ENCODE measurements around the gene RHBG. TPM values are rescaled to one million over a fixed set of nuclear protein-coding genes. Genes with fewer than 3 reads are reported as not detected.

RHBG gene
- total and polyA plus RNA-seq, 2 of the 4 experiments (the other 2 are of a cell fraction) = not detected

DNA sequence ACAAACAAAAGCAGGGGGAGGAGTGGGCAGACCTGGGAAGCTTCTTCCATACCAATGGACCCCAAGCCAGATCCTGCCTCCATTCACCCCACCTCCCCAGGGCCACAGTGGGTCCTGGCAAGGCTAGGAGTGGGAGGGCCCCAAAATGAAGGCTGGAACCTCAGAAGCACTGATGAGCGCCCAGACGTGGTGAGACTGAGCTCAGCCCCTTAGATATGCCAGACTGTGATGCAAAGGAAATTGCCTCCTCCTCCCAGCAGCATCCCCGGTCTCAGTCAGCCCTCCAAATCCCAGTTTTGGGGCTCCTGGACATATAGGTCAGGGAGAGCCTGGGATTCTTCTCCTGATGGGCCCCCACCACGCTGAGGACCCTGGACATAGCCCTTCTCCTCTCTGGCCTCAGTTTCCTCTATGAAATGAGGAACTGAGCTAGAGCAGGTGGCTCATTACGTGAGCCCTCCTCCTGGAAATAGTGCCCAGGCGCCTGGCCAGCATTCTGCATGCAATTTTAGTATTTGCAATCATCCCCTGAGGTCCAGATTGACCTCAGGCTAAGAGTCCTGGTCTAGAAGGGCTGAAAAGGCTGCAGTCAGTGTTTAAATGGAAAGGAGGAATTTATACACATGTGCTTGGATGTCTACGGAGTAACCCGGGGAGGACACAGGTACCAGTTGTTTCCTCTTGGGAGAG lies 33.5 kb downstream of the RHBG start:
- Histone ChIP-seq H3K27ac (ENCODE audit: insufficient read depth, low read length) (no peak overlapping the region), H3K9me1 (ENCODE audit: insufficient read depth, low read length) (no peaks in the 10 kb centered on the region), H3K23ac (ENCODE audit: low read depth, low read length) (no peak overlapping the region), H4K5ac (ENCODE audit: low read depth, low read length) (no peak overlapping the region), H3K4me3 (ENCODE audit: insufficient read depth, low read depth, low read length) (no peak overlapping the region), H2BK120ac (ENCODE audit: low read depth, low read length) (no peak overlapping the region), H3K56ac (ENCODE audit: extremely low read depth, insufficient read depth, low read length) (no peak overlapping the region), H3K4me1 (ENCODE audit: control insufficient read depth, insufficient read depth, low read length) (no peaks in the 10 kb centered on the region), H2BK5ac (ENCODE audit: low read depth, low read length, poor library complexity, severe bottlenecking) (no peak overlapping the region), H4K20me1 (ENCODE audit: insufficient read depth, low read length) (no peaks in the 10 kb centered on the region), H4K8ac (ENCODE audit: low read depth in 2 of 2, low read length in 2 of 2) (no peak overlapping the region), H2BK20ac (ENCODE audit: low read depth, low read length) (no peak overlapping the region), H2AK5ac (ENCODE audit: low read depth, low read length) (no peak overlapping the region), H2AK9ac (replicated peaks; ENCODE audit: low read depth, low read length, poor library complexity) (no peak overlapping the region), H3K18ac (ENCODE audit: low read depth, low read length) (no peak overlapping the region), H3K9ac (ENCODE audit: low read depth, low read length) (no peak overlapping the region), H4K91ac (ENCODE audit: insufficient read depth, low read depth, low read length) (no peak overlapping the region), H3K36me3 (ENCODE audit: control insufficient read depth, insufficient read depth, low read length) (no peaks in the 10 kb centered on the region), H2BK15ac (ENCODE audit: low read depth, low read length) (no peak overlapping the region), H3K4me2 (ENCODE audit: low read depth, low read length) (no peak overlapping the region), H3K27me3 (ENCODE audit: control insufficient read depth, insufficient read depth, low read length) (peaks cover 75% of the 10 kb centered on the region), H3K14ac (replicated peaks; ENCODE audit: low read depth, low read length) (no peak overlapping the region), H3K79me1 (ENCODE audit: low read depth in 1 of 2, low read length in 2 of 2) (no peaks in the 10 kb centered on the region), H2AFZ (replicated peaks; ENCODE audit: low read length, poor library complexity) (no peak overlapping the region), H3K9me3 (ENCODE audit: control insufficient read depth, insufficient read depth, low read length) (no peaks in the 10 kb centered on the region), H3K4ac (ENCODE audit: low read depth, low read length) (no peak overlapping the region)
- 33% methylated on average over 1 of the region's 8 CpGs; no CpG with 5 or more reads in 1 of the 2 experiments for WGBS, 2 experiments (ENCODE audit: extremely low coverage in 2 of 2, insufficient read length in 1 of 2)
- intact Hi-C loops (cut with micrococcal nuclease) (no loop called here), dilution Hi-C loops (cut with HindIII; ENCODE audit: low sequenced_read_pairs, unreplicated experiment) (no loop called here), in situ Hi-C loops (cut with MboI; ENCODE audit: low sequenced_read_pairs) (no loop called here)
- ChIA-PET CTCF (interaction anchor here (0.9 to 1.4 kb wide), 3 partner anchors 17 to 44 kb away, joined by 3 to 6 read pairs (median 3); no protein-coding TSS in a partner anchor), POLR2A (ENCODE audit: unreplicated experiment) (no interaction called here)
- no peak for DNase-seq
- BruUV-seq (replicated peaks) = no TSS peak
- no peak for ATAC-seq (ENCODE audit: low read depth)
- no peak for TF ChIP-seq RCOR1 (IDR thresholded peaks at IDR 0.05; ENCODE audit: insufficient replicate concordance, low read length)

Measured in IMR-90 (cell line).